ENCODE results near the gene RGL2. TPM values are rescaled to one million over a fixed set of nuclear protein-coding genes. Genes with fewer than 3 reads are reported as not detected.
A peak's percentile ranks its signal among the peaks of the same experiment; 100 is the strongest.

RGL2 gene
- total RNA-seq, 1 experiment from 2014 or later = 48.8 TPM

- Histone ChIP-seq H3K9me3 (ENCODE audit: low read depth, low read length, poor library complexity, severe bottlenecking) (no peaks in the 10 kb centered on the region), H3K4me1 (ENCODE audit: insufficient read depth, low read length, poor library complexity, severe bottlenecking) (peaks cover 16% of the 10 kb centered on the region), H3K27me3 (replicated peaks; ENCODE audit: insufficient read depth, low read depth, low read length, poor library complexity) (no peaks in the 10 kb centered on the region), H3K27ac (ENCODE audit: low read depth, low read length, poor library complexity, severe bottlenecking) (peak overlapping the region; percentile 94), H3K4me3 (ENCODE audit: low read depth, low read length, poor library complexity, severe bottlenecking) (peak overlapping the region; percentile 59), H3K36me3 (ENCODE audit: insufficient read depth, low read length, poor library complexity, severe bottlenecking) (peaks cover 3% of the 10 kb centered on the region)
- no peak for TF ChIP-seq EZH2 (IDR thresholded peaks at IDR 0.05; ENCODE audit: borderline replicate concordance, low read depth, low read length, poor library complexity, severe bottlenecking)
- TF ChIP-seq, protein P1, sequence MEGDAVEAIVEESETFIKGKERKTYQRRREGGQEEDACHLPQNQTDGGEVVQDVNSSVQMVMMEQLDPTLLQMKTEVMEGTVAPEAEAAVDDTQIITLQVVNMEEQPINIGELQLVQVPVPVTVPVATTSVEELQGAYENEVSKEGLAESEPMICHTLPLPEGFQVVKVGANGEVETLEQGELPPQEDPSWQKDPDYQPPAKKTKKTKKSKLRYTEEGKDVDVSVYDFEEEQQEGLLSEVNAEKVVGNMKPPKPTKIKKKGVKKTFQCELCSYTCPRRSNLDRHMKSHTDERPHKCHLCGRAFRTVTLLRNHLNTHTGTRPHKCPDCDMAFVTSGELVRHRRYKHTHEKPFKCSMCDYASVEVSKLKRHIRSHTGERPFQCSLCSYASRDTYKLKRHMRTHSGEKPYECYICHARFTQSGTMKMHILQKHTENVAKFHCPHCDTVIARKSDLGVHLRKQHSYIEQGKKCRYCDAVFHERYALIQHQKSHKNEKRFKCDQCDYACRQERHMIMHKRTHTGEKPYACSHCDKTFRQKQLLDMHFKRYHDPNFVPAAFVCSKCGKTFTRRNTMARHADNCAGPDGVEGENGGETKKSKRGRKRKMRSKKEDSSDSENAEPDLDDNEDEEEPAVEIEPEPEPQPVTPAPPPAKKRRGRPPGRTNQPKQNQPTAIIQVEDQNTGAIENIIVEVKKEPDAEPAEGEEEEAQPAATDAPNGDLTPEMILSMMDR (conservative IDR thresholded peaks at IDR 0.05; ENCODE audit: low read depth, low read length) = no peak
- intact Hi-C loops (cut with micrococcal nuclease; ENCODE audit: unreplicated experiment) = loop anchor here (1.0 to 2.0 kb wide), 4 partner anchors 41 to 131 kb away; partner anchors contain the start of genes RING1, RXRB and SLC39A7
- ChIA-PET CTCF (interaction anchor here (0.5 to 1.0 kb wide), 2 partner anchors 190 to 250 kb away, joined by 3 read pairs; no protein-coding TSS in a partner anchor), POLR2A (ENCODE audit: low non-redundant PET) (interaction anchor here (0.6 to 2.0 kb wide), 2 partner anchors 16 to 278 kb away, joined by 8 to 13 read pairs; no protein-coding TSS in a partner anchor)
- no peak for DNase-seq (ENCODE audit: low spot score)
- BruUV-seq (replicated peaks) = TSS peak; percentile 69
These were observed 48.8 kb downstream of the RGL2 start for GRCh38 chr6:33249732-33250630.

DNA sequence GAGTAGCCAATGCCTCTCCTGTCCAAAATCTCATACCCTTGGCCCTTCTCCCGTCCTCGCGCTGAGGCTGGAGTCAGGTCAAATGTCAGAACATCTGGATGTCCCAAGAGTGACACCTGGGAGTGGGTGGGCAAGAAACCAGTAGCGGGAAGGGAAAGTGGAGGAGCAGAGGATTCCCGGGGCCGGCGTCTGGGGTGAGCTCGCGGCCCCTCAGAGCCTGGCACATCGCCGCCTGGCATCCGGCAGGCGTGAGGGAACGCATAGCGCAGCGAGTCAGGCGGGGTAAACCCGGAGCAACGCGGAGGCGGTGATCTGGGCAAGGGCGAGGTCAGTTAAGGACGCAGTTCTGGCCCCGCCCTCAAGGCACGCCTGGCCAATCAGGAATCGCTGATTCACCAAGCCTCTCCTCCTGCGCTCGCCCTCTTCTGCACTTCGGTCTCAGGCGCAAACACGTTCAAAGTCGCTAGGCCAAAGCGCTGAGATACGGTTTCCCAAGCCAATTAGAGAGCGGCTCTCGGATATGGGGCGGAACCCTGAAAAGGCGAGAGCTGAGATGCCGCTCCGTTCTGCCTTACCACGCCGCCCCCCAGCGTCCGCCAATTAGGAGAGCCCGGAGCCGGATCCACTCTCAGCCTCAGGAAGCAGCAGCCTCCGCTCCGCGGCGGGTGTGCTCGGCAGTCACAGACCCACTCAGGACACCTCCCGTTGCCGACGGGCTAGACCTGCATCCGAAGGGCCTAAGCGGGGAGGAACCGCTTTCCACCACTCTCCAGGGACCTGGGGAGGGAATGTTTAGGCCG lies 49.6 kb downstream of the RGL2 start:
- CTCF ChIA-PET = interaction anchor here (0.5 to 1.5 kb wide), 8 partner anchors 87 to 412 kb away, joined by 3 to 7 read pairs (median 4); no protein-coding TSS in a partner anchor
- intact Hi-C loops (cut with micrococcal nuclease; ENCODE audit: unreplicated experiment) = loop anchor here (1.0 to 2.0 kb wide), 5 partner anchors 40 to 235 kb away; partner anchors contain the start of genes RING1, RXRB and SLC39A7
- POLR2A ChIA-PET (ENCODE audit: low non-redundant PET) = interaction anchor here (0.6 to 2.0 kb wide), 3 partner anchors 17 to 277 kb away, joined by 3 to 13 read pairs (median 8); no protein-coding TSS in a partner anchor
- peaks cover 3% of the 10 kb centered on the region for H3K36me3 ChIP-seq (ENCODE audit: insufficient read depth, low read length, poor library complexity, severe bottlenecking)
- no peak for TF ChIP-seq EZH2 (IDR thresholded peaks at IDR 0.05; ENCODE audit: borderline replicate concordance, low read depth, low read length, poor library complexity, severe bottlenecking)
- TF ChIP-seq, protein P1 (conservative IDR thresholded peaks at IDR 0.05; ENCODE audit: low read depth, low read length) = no peak
- H3K27ac ChIP-seq (ENCODE audit: low read depth, low read length, poor library complexity, severe bottlenecking) = peak overlapping the region; percentile 94
- H3K27me3 ChIP-seq (replicated peaks; ENCODE audit: insufficient read depth, low read depth, low read length, poor library complexity) = no peaks in the 10 kb centered on the region
- peak overlapping the region; percentile 59 for H3K4me3 ChIP-seq (ENCODE audit: low read depth, low read length, poor library complexity, severe bottlenecking)
- peaks cover 16% of the 10 kb centered on the region for H3K4me1 ChIP-seq (ENCODE audit: insufficient read depth, low read length, poor library complexity, severe bottlenecking)
- peak; percentile 99 for DNase-seq (ENCODE audit: low spot score)
- H3K9me3 ChIP-seq (ENCODE audit: low read depth, low read length, poor library complexity, severe bottlenecking) = no peaks in the 10 kb centered on the region
- BruUV-seq (replicated peaks) = no TSS peak

DNA sequence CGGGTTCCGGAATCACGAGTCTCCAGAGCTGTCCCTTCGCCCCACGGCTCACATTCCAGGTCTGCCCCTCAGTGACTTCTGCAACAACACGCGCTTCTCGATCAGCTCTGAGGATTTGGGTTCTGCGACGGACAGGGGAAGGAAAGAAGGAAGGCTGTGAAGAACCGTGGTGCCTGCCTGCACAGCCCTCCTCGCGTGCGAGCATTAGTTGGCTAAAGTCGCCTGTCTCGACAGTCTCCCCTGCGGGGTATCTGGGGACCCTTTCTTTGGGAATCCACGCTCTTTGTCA lies 50.2 kb downstream of the RGL2 start:
- BruUV-seq (replicated peaks) = no TSS peak
- intact Hi-C loops (cut with micrococcal nuclease; ENCODE audit: unreplicated experiment) = loop anchor here (1.0 to 2.0 kb wide), 4 partner anchors 40 to 234 kb away; partner anchors contain the start of genes RING1, RXRB and SLC39A7
- peaks cover 16% of the 10 kb centered on the region for H3K4me1 ChIP-seq (ENCODE audit: insufficient read depth, low read length, poor library complexity, severe bottlenecking)
- H3K4me3 ChIP-seq (ENCODE audit: low read depth, low read length, poor library complexity, severe bottlenecking) = peak overlapping the region; percentile 59
- peaks cover 3% of the 10 kb centered on the region for H3K36me3 ChIP-seq (ENCODE audit: insufficient read depth, low read length, poor library complexity, severe bottlenecking)
- no peaks in the 10 kb centered on the region for H3K9me3 ChIP-seq (ENCODE audit: low read depth, low read length, poor library complexity, severe bottlenecking)
- ChIA-PET POLR2A (ENCODE audit: low non-redundant PET) (interaction anchor here (0.6 to 2.0 kb wide), 2 partner anchors 29 to 277 kb away, joined by 3 to 8 read pairs; no protein-coding TSS in a partner anchor), CTCF (interaction anchor here (0.6 to 1.5 kb wide), 9 partner anchors 36 to 411 kb away, joined by 3 to 8 read pairs (median 5); no protein-coding TSS in a partner anchor)
- peak; percentile 74 for DNase-seq (ENCODE audit: low spot score)
- TF ChIP-seq, protein P1 (conservative IDR thresholded peaks at IDR 0.05; ENCODE audit: low read depth, low read length) = peak; percentile 39; the same call in 1 of the 2 replicates
- no peak for TF ChIP-seq EZH2 (IDR thresholded peaks at IDR 0.05; ENCODE audit: borderline replicate concordance, low read depth, low read length, poor library complexity, severe bottlenecking)
- H3K27me3 ChIP-seq (replicated peaks; ENCODE audit: insufficient read depth, low read depth, low read length, poor library complexity) = no peaks in the 10 kb centered on the region
- H3K27ac ChIP-seq (ENCODE audit: low read depth, low read length, poor library complexity, severe bottlenecking) = peak overlapping the region; percentile 94
